HG03066 (cell line): ENCODE data around the gene LCE3E.
"Not testable (repeated sequence)": the region's sequence is repeated elsewhere in the genome, so short reads cannot be mapped to it uniquely, and the experiment has no call there.

Source experiments
- ATAC-seq: cut with Tn5 transposase; IDR thresholded peaks from one replicate; pipeline ENCODE4 v1.9.1; 2021; ENCODE audit warnings: low read depth; ENCODE audit not compliant: unreplicated experiment

LCE3E gene, protein sequence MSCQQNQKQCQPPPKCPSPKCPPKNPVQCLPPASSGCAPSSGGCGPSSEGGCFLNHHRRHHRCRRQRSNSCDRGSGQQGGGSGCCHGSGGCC

DNA sequence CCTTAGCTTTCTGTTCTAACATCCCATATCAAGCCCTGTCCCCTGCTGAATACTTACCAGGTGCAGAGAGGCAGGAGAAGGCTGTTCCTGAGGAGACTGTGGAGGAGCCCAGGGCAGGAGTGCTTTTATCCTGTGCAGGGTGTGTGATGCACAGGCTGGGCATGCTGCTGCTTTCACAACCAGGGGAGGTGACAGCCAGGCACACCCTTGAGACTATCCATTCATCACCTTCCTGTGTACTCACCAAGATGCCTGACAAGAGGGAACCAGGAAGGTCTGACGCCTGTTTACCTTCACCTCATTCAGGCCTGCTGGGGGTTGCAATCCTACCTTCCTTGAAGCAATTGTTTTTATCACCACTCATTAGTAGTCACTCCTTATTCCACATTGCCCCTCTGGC lies at the start of gene LCE3E:
TSS of gene LCE3E (minus strand) at position 100 of the 400 bp plus-strand sequence. CDS start 572 bp downstream, outside the sequence.
- ATAC-seq: no peak

DNA sequence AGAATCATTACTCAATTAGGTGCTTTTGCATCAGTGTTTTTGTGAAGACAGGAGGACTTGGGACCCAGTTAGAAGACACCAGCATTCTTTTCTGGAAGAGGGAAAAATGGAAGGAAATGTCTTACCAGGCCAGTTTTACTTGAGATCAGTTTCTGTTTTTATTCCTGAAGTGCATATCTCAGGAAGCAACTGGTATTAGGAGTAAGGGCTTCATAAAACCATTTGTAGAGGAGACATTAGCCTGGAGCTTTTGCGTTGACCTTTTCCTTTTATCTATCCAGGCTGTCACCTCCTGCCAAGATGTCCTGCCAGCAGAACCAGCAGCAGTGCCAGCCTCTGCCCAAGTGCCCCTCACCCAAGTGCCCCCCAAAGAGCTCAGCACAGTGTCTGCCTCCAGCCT lies 46.9 kb upstream of the LCE3E start, which contains the start of gene LCE3B:
TSS of gene LCE3B (plus strand) at position 301 of the 400 bp plus-strand sequence. CDS start at position 301, 0 bp downstream.
- ATAC-seq: no peak

DNA sequence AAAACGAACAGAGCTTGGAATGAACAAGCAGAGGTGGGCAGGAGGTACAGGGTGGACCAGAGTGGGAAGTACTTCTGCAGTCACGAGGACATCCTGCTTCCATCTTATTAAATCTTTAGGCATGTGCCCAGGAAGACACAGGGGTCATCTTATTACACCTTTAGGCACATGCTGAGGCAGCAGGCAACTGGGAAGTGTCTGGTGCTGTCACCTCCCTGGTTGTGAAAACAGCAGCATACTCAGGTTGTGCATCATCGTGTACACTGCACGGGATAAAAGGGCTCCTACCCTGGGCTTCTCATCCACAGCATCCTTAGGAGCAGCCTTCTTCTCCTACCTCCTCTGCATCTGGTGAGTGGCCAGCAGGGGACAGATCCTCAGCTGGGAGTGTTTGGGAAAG lies 33.4 kb upstream of the LCE3E start, which contains the start of gene LCE3C:
TSS of gene LCE3C (plus strand) at position 301 of the 400 bp plus-strand sequence. CDS start 498 bp downstream, outside the sequence.
- no peak for ATAC-seq

DNA sequence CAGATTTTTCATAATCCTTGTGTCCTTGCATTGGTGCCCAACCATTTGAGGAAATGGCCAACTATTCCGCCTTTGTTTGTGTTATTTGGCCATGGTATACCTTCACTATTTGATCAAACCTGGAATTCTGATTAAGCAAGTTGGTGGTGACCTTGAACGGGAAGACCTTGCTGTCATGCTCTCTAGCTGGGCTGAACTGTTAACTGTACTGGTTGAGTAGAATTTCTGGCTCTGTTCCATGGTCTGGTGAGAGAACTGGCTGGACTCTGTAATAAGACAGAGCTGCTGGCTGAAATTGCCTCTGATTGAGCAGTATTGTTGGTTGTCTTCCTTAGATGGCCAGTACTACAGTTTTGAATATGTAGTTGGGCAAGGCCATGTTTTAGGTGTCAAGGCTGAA lies 30.4 kb upstream of the LCE3E start:
- no peak for ATAC-seq

DNA sequence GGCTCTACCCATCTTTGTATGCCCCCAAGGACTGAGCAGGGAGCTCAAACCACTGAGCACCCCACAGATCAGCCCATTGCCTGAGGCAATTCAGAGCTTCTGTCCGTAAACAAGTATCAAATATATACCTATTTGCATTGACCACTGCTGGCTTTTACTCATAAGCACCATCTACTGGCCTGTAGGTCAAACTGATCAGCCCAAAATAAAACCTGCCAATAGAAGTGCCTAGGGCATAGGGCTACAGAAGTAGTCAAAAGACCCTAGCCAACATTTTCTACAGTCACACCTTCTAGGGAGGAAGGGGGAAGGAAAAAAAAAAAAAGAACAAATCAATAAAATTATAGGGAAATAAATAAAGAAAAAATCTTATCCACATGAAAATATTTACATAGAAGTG lies 19.0 kb upstream of the LCE3E start:
- no peak for ATAC-seq

DNA sequence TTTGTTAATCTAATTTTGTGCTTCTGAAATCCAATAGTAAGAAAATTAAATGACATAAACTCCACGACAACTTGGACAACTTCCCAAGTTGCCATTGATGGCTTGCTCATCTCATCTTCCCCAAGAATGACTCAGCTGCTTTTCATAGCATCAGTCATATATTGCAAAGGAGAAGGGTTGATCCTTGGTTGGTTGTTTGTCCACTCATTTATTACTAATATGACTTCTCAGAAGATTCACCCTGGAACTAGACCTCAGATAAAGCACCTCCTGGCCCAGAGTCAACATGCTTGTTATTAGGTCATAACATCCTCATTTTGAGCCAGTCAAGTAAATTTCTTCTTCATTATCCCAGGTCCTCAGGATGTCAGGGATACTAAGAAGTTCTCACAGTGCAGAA lies 16.1 kb upstream of the LCE3E start:
- no peak for ATAC-seq

DNA sequence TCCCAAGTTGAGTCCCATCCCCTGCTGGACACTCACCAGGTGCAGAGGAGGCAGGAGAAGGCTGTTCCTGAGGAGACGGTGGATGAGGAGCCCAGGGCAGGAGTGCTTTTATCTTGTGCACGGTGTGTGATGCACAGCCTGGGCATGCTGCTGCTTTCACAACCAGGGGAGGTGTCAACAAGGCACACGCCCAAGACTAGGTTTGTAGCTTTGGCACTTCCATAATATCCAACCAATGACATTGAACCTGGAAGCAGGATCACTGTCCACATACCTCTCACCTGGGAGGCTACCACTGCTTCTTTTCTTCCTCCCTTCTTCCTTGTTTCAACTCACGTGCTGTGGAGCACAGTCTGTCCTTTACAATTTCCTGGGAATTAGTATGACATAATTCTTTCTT lies 13.9 kb upstream of the LCE3E start, which contains the start of gene LCE3D:
TSS of gene LCE3D (minus strand) at position 84 of the 400 bp plus-strand sequence. CDS start 580 bp downstream, outside the sequence.
- ATAC-seq: no peak

DNA sequence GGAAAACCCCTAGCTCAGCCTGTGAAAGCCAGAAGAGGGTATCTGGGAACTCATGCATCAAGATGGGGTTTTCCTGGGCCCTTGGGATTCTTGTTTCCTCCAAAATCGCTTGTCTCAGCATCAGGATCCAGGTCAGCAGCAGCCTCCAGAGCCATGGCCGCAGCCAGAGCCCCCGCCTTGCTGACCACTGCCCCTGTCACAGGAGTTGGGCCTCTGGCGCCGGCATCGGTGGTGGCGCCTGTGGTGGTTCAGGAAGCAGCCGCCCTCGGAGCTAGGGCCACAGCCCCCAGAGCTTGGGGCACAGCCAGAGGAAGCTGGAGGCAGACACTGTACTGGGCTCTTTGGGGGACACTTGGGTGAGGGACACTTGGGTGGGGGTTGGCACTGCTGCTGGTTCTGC lies 12.9 kb upstream of the LCE3E start:
- not testable (repeated sequence) for ATAC-seq

DNA sequence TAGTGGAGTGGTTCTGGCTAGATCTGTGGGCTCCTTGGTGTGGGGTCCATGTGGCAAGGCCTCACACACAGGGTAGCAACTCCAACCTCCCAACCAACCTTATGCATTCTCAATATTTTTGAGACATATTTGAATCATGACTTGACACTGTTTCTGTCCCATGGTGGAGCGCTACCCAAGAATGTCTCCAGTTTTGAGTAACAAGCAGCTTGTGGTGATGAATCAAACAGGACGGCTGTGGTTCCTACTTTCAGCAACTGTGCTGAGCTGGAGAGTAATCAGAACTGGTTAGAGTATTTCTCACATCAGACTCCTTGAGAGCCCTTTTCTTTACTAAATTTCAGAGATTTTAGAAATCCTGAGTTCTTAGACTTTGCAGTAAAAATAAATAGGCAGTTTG lies 10.6 kb upstream of the LCE3E start:
- ATAC-seq: no peak

DNA sequence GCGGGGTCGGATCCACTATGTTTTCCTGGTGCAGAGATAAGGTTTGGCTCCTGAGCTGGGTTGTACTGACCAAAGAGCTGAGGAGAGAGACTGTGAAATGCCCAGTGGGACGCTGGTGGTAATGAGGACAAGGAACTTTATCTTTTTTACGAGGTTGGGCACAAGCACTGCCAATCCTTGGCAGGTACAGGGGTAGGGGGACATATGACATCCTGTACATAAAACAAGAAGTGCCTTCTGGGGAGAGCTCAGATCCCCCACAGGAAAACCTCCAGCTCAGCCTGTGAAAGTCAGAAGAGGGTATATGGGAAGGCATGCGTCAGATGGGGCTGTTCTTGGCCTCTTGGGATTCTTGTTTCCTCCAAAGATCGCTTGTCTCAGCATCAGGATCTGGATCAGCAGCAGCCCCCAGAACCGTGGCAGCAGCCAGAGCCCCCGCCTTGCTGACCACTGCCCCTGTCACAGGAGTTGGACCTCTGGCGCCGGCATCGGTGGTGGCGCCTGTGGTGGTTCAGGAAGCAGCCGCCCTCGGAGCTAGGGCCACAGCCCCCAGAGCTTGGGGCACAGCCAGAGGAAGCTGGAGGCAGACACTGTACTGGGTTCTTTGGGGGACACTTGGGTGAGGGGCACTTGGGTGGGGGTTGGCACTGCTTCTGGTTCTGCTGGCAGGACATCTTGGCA lies 905 bp downstream of the LCE3E start:
- ATAC-seq: no peak

DNA sequence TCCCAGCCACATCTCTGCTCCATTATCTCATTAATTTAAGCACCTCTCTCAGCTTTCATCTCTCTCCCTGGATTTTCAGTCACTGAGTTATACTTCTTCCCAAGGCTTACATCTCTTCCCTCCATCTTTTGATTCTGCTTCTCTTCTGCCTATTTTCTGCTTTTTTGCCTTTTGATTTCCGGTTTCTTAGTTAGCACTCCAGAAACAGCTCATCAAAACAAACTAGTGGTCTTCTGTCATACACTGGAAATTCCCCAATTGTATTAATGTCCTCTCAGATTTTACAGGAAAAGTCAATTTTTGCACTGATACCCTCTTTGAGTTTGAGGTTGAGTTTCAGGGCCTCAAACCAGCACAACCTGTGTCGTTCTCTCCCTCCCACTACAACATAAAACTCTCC lies 1.5 kb downstream of the LCE3E start:
- no peak for ATAC-seq

DNA sequence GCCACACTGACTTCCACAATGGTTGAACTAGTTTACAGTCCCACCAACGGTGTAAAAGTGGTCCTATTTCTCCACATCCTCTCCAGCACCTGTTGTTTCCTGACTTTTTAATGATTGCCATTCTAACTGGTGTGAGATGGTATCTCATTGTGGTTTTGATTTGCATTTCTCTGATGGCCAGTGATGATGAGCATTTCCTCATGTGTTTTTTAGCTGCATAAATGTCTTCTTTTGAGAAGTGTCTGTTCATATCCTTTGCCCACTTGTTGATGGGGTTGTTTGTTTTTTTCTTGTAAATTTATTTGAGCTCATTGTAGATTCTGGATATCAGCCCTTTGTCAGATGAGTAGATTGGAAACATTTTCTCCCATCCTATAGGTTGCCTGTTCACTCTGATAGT lies 18.2 kb downstream of the LCE3E start:
- not testable (repeated sequence) for ATAC-seq

DNA sequence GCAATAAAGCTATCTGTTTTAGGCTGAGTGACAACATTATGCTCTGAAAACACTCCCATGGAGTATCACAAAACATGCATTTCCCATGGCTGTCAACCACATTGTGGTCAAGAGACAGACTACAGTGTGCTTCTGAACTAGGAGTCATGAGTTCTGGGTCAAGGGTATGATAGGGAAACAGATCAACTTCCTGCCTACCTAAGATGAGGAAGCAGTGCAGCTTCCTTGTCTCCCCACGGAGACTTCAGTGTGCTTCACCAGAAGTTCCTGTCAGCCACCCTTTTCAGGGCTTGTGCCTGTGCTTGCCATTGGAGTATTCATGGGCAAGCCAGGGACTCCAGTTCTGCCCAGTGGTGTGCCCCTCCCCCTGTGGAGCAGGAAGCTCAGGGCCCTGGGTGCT lies 19.9 kb downstream of the LCE3E start:
- ATAC-seq: no peak

DNA sequence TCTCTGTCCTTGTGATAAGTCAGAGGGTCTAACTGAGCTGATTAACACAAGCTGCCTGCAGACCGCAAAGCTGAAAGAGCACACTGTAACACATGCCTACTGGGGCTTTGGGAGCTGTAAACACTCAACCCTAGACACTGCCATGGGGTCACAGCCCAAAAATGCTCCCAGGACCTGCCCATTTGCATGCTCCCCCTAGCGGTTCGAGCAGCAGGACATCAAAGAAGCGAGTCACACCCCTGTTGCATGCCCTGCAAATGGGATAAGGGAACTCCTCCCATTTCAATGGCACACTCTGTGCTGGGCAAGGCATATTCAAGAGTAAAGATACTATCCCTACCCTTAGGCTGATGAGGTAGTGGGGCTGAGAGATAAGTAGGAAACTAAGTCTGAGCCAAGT lies 22.8 kb downstream of the LCE3E start:
- ATAC-seq: no peak

DNA sequence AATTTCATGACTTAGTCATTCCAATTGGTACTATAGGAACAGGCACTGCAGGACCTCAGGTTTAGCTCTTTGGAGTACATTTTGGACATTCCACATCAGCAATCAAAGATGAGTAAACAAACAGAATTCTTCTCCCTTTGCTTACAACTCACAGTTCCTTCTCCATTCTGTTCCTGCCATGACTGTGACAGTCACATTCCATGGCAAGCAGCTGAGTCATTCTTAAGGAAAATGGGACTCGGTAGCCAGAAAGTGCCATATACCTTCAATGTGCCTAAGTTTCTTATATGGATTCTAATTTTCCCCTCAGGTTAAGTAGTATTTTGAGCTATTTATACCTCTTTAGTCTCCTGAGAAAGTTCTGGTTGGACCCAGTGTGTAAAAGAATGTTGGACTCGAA lies 26.7 kb downstream of the LCE3E start:
- no peak for ATAC-seq

DNA sequence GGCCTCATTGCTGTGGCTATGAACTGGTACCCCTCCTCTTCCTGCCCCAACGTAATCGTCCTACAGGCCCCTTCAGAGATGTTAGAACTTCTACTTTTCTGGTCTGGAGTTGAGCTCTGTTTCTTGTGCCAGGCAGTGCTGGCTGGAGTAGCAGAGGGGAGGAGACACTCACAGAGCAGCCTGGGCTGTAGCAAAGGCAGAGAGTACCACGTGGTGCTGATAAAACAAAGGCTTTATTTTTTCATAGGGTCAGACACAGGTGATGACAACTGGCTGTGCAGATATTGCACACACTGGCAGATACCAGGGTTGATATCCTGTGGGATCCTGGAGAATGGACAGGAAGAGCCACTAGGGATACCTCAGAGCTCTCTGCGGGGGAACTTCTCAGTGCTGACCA lies 29.1 kb downstream of the LCE3E start:
- no peak for ATAC-seq

DNA sequence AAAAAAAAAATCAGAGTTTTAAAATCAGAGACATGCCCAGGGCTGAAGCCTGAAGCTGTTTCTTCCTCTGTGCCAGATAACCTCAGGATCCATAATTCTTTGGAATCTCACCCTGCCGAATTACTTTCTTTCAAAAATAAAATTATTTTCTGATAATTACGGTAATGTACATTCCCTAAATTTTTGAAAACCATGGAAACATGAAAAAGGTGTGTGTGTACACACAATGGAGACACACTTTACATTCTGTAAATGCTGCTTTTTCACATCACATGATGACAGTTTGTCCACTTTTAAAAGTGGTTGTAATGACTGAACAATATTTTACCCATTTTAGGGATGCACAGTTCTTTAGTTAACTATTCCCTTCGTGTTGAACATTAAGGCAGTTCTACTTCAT lies 30.8 kb downstream of the LCE3E start:
- no peak for ATAC-seq

DNA sequence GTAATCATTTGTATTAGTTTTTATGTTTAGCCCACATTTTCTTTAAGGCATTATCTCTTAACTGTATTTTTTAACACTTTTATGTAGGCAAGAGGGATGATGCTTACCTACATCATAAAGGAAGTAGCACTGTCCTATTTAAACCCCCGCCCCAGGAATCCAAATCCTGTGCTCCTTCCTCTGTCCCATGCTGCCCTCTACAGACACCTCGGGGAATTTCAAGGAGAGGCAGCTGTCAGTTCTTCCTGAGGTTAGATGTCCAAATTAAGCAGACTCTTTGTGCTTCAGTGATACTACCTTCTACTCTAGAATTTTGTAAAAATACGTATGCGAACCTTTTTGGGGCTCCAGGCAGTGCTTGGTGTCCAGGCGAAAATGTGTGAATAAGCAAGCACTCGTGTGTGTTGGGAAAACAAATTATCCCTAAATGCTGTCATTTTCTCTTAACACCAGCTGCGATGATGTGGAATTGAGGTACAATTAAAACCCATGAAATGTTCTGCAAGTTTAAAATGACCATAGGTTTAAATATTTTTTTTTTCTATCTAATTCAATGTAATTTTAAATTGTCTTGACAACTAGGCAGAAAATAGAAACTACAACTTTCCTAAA lies 33.1 kb downstream of the LCE3E start:
- ATAC-seq: no peak

DNA sequence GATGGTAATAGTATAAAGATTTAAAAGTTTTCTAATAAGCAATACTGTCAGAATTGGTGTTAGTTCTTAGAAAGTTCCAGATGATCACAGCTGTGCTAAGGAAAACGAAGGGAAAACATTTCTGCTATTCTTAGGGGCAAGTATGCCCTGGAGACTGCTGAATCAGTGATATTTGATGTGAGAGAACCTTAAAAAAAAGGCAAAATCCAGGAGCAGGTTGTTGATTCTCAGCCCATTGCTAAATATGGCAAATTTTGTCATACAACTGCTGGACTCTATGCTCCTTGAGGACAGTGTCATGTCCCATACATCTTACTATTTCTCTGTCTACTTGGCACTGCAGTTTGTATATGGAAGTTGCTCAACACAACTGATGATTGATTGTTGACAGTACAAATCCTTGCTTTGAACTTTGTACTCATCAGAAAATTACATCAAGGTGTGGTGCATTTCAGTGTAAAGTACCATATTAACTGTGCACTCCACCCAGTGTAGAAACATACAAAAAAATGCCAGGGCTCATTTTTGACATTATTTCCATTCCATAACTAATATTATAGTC lies 41.4 kb downstream of the LCE3E start:
- ATAC-seq: no peak

DNA sequence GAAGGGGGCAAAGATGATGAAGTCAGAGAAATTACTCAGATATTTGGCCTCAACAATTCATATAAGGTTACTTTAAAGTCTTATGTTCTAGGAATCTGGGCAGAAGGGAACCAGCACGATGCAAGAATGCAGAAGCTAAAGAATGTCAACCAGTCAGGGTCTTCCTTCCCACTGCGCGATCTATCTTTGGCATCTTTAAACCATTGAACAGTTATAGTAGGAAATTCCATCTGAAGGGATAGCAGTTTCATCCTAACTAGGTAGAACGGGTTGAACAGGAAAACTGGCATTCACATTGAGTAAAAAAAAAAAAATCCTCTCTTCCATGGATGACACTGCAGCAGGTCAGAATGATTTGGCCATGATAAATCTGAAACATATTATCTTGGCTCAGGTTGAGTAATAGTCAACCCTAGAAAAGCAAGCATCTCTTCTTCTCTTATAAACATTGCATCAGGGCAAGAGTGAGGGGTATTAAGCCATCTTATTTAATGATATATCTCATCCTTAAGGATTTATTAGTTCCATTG lies 46.0 kb downstream of the LCE3E start:
- no peak for ATAC-seq

DNA sequence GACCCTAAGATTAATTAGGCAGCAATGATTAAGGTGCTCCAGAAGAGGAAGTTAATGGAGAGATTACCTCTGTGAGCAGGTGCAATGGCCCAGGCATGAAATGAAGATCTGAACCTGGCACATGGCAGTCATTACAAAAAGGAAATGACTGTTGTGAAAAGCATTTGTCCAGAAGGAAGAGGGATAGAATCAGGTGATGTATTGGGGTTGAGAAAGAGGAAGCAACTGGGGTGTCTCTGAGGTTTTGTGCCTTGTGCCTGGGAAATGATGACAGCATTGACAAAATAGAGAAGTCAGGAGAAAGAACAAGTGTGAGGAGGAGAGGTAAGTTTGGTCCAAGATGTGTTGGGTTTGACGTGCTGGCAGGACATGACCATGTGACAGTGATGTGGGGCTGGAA lies 46.7 kb downstream of the LCE3E start:
- no peak for ATAC-seq
